ENCODE measurements around the gene PLEKHA7.

The PLEKHA7 gene

GRCh38 chr11:16794047-16794818, 220.0 kb downstream of the PLEKHA7 start:
- no peak for ATAC-seq
- TF ChIP-seq PPARA (CRISPR knock-in tag; IDR thresholded peaks at IDR 0.05; ENCODE audit: borderline replicate concordance) = no peak
- TF ChIP-seq PATZ1 (CRISPR knock-in tag; IDR thresholded peaks at IDR 0.05; ENCODE audit: borderline replicate concordance) = no peak
- TF ChIP-seq BACH2 (CRISPR knock-in tag; IDR thresholded peaks at IDR 0.05; ENCODE audit: borderline replicate concordance) = no peak
- TF ChIP-seq ESRRG (CRISPR knock-in tag; IDR thresholded peaks at IDR 0.05) = no peak
- no peak for TF ChIP-seq TCF4 (CRISPR knock-in tag; IDR thresholded peaks at IDR 0.05; ENCODE audit: borderline replicate concordance)
- no peak for TF ChIP-seq ZC3H10 (CRISPR knock-in tag; IDR thresholded peaks at IDR 0.05)
- TF ChIP-seq OSR1 (CRISPR knock-in tag; IDR thresholded peaks at IDR 0.05) = no peak
- TF ChIP-seq POU6F1 (CRISPR knock-in tag; IDR thresholded peaks at IDR 0.05; ENCODE audit: borderline replicate concordance, low read depth) = no peak
- TF ChIP-seq ISL1 (CRISPR knock-in tag; IDR thresholded peaks at IDR 0.05) = no peak
- no peak for TF ChIP-seq ZNF8 (CRISPR knock-in tag; IDR thresholded peaks at IDR 0.05)
- no peak for TF ChIP-seq ZFP30 (CRISPR knock-in tag; IDR thresholded peaks at IDR 0.05)
- TF ChIP-seq CREB5 (CRISPR knock-in tag; IDR thresholded peaks at IDR 0.05; ENCODE audit: low read depth) = no peak
- no peak for TF ChIP-seq ARNTL (CRISPR knock-in tag; IDR thresholded peaks at IDR 0.05; ENCODE audit: borderline replicate concordance, low read depth)
- no peak for TF ChIP-seq TOX (CRISPR knock-in tag; IDR thresholded peaks at IDR 0.05; ENCODE audit: borderline replicate concordance)
- no peak for TF ChIP-seq TSHZ2 (CRISPR knock-in tag; IDR thresholded peaks at IDR 0.05)
- no peak for TF ChIP-seq SNAI2 (CRISPR knock-in tag; IDR thresholded peaks at IDR 0.05)
- TF ChIP-seq ZNF565 (CRISPR knock-in tag; conservative IDR thresholded peaks at IDR 0.05; ENCODE audit: low read depth) = no peak

- ATAC-seq = no peak
- no peak for TF ChIP-seq ZFP30 (CRISPR knock-in tag; IDR thresholded peaks at IDR 0.05)
- no peak for TF ChIP-seq PATZ1 (CRISPR knock-in tag; IDR thresholded peaks at IDR 0.05; ENCODE audit: borderline replicate concordance)
- TF ChIP-seq ZFP3 (CRISPR knock-in tag; IDR thresholded peaks at IDR 0.05) = no peak
- TF ChIP-seq POU6F1 (CRISPR knock-in tag; IDR thresholded peaks at IDR 0.05; ENCODE audit: borderline replicate concordance, low read depth) = no peak
- TF ChIP-seq CSRNP3 (CRISPR knock-in tag; IDR thresholded peaks at IDR 0.05) = no peak
These were observed 220.7 kb downstream of the PLEKHA7 start for GRCh38 chr11:16793511-16793910.

Data from SK-N-SH treated with all-trans-retinoic acid at 6 μM for 48 hours (cell line).